HS-27A (cell line): ENCODE data around the gene SPATA9.

Experiments
- DNase-seq: peaks from one replicate; pipeline ENCODE4 v3.0.0-alpha.2; 2012; ENCODE audit warnings: low read depth, missing footprints

The SPATA9 gene

GRCh38 chr5:95619514-95620029, 63.2 kb downstream of the SPATA9 start:
- no peak for DNase-seq

GRCh38 chr5:95619096-95619495, 63.7 kb downstream of the SPATA9 start:
- DNase-seq: no peak

- no peak for DNase-seq
These were observed 65.7 kb downstream of the SPATA9 start for GRCh38 chr5:95617057-95617456.

- no peak for DNase-seq
These were observed 67.7 kb downstream of the SPATA9 start for GRCh38 chr5:95615164-95615467.

- DNase-seq: no peak
These were observed 69.3 kb downstream of the SPATA9 start for GRCh38 chr5:95613514-95613913.

GRCh38 chr5:95611396-95611795, 71.4 kb downstream of the SPATA9 start:
- DNase-seq: no peak

GRCh38 chr5:95610546-95610945, 72.2 kb downstream of the SPATA9 start:
- DNase-seq: no peak

- no peak for DNase-seq
These were observed 73.1 kb downstream of the SPATA9 start for GRCh38 chr5:95609711-95610110.
